NCI-H82 (cell line): Measurements from ENCODE around the gene SFT2D3.
A peak's percentile ranks its signal among the peaks of the same experiment; 100 is the strongest.

Experiments
- DNase-seq: peaks from one replicate; lab custom pipeline; 2025; lab: John Stamatoyannopoulos, UW

The SFT2D3 gene

GRCh38 chr2:127707890-127708648 lies 6.8 kb downstream of the SFT2D3 start:
- DNase-seq: no peak

GRCh38 chr2:127709336-127709735 lies 8.0 kb downstream of the SFT2D3 start:
- no peak for DNase-seq

GRCh38 chr2:127712999-127713398 lies 11.7 kb downstream of the SFT2D3 start:
- no peak for DNase-seq

- DNase-seq: no peak
Measured at GRCh38 chr2:127713562-127713961, 12.3 kb downstream of the SFT2D3 start.

- DNase-seq: peak; percentile 29
Measured at GRCh38 chr2:127715778-127716449, 14.6 kb downstream of the SFT2D3 start.

- DNase-seq: no peak
Measured at GRCh38 chr2:127718271-127718670, 17.0 kb downstream of the SFT2D3 start.

GRCh38 chr2:127719301-127720218 lies 18.3 kb downstream of the SFT2D3 start:
- DNase-seq: no peak

GRCh38 chr2:127721311-127721977 lies 20.1 kb downstream of the SFT2D3 start:
- no peak for DNase-seq

GRCh38 chr2:127721978-127722355 lies 20.7 kb downstream of the SFT2D3 start:
- DNase-seq: no peak

GRCh38 chr2:127722807-127723206 lies 21.5 kb downstream of the SFT2D3 start:
- DNase-seq: no peak

- DNase-seq: no peak
Measured at GRCh38 chr2:127726158-127726880, 25.0 kb downstream of the SFT2D3 start.

- DNase-seq: no peak
Measured at GRCh38 chr2:127733113-127733815, 32.0 kb downstream of the SFT2D3 start.

GRCh38 chr2:127733816-127734537 lies 32.7 kb downstream of the SFT2D3 start:
- DNase-seq: no peak

- DNase-seq: no peak
Measured at GRCh38 chr2:127735044-127735443, 33.7 kb downstream of the SFT2D3 start.

- DNase-seq: no peak
Measured at GRCh38 chr2:127735537-127736399, 34.5 kb downstream of the SFT2D3 start.

- no peak for DNase-seq
Measured at GRCh38 chr2:127737892-127738291, 36.6 kb downstream of the SFT2D3 start.

- DNase-seq: no peak
Measured at GRCh38 chr2:127739800-127740199, 38.5 kb downstream of the SFT2D3 start.

- peak; percentile 13 for DNase-seq
Measured at GRCh38 chr2:127740665-127741288, 39.5 kb downstream of the SFT2D3 start.
